Nephron progenitor cell (in vitro differentiated cells): ENCODE measurements around the gene DNASE1L2.

Experiments
- DNase-seq: peaks from one replicate; pipeline ENCODE4 v3.0.0; 2021
- H3K27ac Mint-ChIP-seq: 2 replicates; pipeline ENCODE4 v1.8.0; 2021; ENCODE audit warnings: mild to moderate bottlenecking, moderate library complexity, mixed read lengths
- H3K27me3 Mint-ChIP-seq: 2 replicates; pipeline ENCODE4 v1.8.0; 2021; ENCODE audit warnings: mild to moderate bottlenecking, low read depth, mixed read lengths; ENCODE audit not compliant: poor library complexity
- H3K36me3 Mint-ChIP-seq: 2 replicates; pipeline ENCODE4 v1.8.0; 2021; ENCODE audit warnings: low read depth, mixed read lengths
- H3K4me1 Mint-ChIP-seq: 2 replicates; pipeline ENCODE4 v1.8.0; 2021; ENCODE audit warnings: mixed read lengths
- H3K4me3 Mint-ChIP-seq: 2 replicates; pipeline ENCODE4 v1.8.0; 2021; ENCODE audit warnings: mild to moderate bottlenecking, moderate library complexity, mixed read lengths
- H3K9me3 Mint-ChIP-seq: 2 replicates; pipeline ENCODE4 v1.8.0; 2021; ENCODE audit warnings: mild to moderate bottlenecking, moderate library complexity, mixed read lengths
- CTCF ChIP-seq: fragments of 200-600 bp; sonication (generic); IDR thresholded peaks from 2 replicates; pipeline ENCODE4 v1.5.0; 2021; ENCODE audit warnings: antibody characterized with exemption

DNASE1L2 gene

GRCh38 chr16:2267913-2268666, 31.8 kb downstream of the DNASE1L2 start, which contains the start of gene RNPS1:
TSS of gene RNPS1 (minus strand) at chr16:2268126. CDS start at chr16:2264643, 3,483 bp downstream.
- TF ChIP-seq CTCF, result no peak
- H3K36me3 Mint-ChIP-seq, result peaks cover 20% of the 10 kb centered on the region
- H3K27me3 Mint-ChIP-seq, result peaks cover 4% of the 10 kb centered on the region
- no peaks in the 10 kb centered on the region for H3K9me3 Mint-ChIP-seq
- peak within 1 kb of the TSS; percentile 94 for H3K4me3 Mint-ChIP-seq
- peak within 1 kb of the TSS; percentile 100 for H3K27ac Mint-ChIP-seq
- H3K4me1 Mint-ChIP-seq, result peaks cover 41% of the 10 kb centered on the region
- DNase-seq, result peak; percentile 98

- TF ChIP-seq CTCF, result no peak
- no peak for DNase-seq
- H3K9me3 Mint-ChIP-seq, result no peaks in the 10 kb centered on the region
- peak overlapping the region; percentile 94 for H3K4me3 Mint-ChIP-seq
- no peak overlapping the region for H3K27ac Mint-ChIP-seq
- H3K4me1 Mint-ChIP-seq, result peaks cover 30% of the 10 kb centered on the region
- H3K27me3 Mint-ChIP-seq, result peaks cover 4% of the 10 kb centered on the region
- H3K36me3 Mint-ChIP-seq, result peaks cover 6% of the 10 kb centered on the region
These were observed 33.8 kb downstream of the DNASE1L2 start for GRCh38 chr16:2270070-2270462.

GRCh38 chr16:2270588-2271470, 34.6 kb downstream of the DNASE1L2 start:
- H3K27me3 Mint-ChIP-seq, result peaks cover 4% of the 10 kb centered on the region
- peaks cover 26% of the 10 kb centered on the region for H3K4me1 Mint-ChIP-seq
- TF ChIP-seq CTCF, result no peak
- no peak for DNase-seq
- no peaks in the 10 kb centered on the region for H3K9me3 Mint-ChIP-seq
- no peak overlapping the region for H3K4me3 Mint-ChIP-seq
- H3K36me3 Mint-ChIP-seq, result peaks cover 4% of the 10 kb centered on the region
- H3K27ac Mint-ChIP-seq, result no peak overlapping the region

DNA sequence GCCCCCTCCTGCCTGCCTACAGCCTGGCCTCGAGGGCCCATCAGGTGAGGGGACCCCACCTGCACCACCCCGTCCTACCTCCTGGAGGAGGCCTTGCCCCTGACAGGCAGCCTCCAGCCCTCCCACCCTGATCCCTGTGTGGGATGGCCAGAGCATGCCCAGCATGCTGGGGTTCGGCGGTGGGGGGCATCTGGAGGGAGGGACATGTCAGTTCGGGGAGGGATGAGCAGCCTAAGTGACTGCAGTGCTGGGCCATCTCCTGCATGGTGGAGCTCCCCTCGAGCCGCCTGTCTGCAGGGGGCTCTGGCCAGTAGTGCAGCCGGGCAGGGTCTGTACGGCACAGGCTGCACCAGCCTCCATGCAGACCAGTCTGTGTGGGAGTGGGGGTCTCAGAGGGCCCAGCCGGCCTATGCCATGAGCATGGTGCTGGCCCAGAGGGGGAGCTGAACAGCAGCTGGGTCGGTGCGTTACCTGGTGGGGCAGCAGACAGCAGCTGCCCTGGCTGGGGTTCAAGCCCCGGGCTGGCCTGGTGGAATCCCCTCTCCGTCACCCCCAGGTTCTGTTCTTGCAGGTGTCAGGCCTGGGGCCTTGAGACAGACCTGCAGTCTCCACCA, 35.7 kb downstream of the DNASE1L2 start:
- Mint-ChIP-seq H3K4me1 (peaks cover 26% of the 10 kb centered on the region), H3K9me3 (no peaks in the 10 kb centered on the region), H3K4me3 (no peak overlapping the region), H3K27me3 (peaks cover 4% of the 10 kb centered on the region), H3K27ac (no peak overlapping the region), H3K36me3 (peaks cover 4% of the 10 kb centered on the region)
- no peak for DNase-seq
- TF ChIP-seq CTCF, result no peak

GRCh38 chr16:2273484-2273883, 37.2 kb downstream of the DNASE1L2 start:
- Mint-ChIP-seq H3K36me3 (peaks cover 4% of the 10 kb centered on the region), H3K4me1 (peaks cover 38% of the 10 kb centered on the region), H3K4me3 (no peak overlapping the region), H3K9me3 (no peaks in the 10 kb centered on the region), H3K27ac (no peak overlapping the region), H3K27me3 (no peaks in the 10 kb centered on the region)
- no peak for DNase-seq
- TF ChIP-seq CTCF, result no peak
